ENCODE results near the gene PIGA.

GRCh38 chrX:15356444-15356843 lies 21.1 kb upstream of the PIGA start:
- TF ChIP-seq CTCF (IDR thresholded peaks at IDR 0.05): no peak
- TF ChIP-seq POLR2A (IDR thresholded peaks at IDR 0.05): no peak
- no peak for TF ChIP-seq EP300 (IDR thresholded peaks at IDR 0.05)

All from ovary (tissue), 3 donors.